Right forelimb (tissue), 1 donor: ENCODE results near the gene CDC7.

Experiments used
- DNase-seq: peaks from one replicate; pipeline ENCODE4 v3.0.0-alpha.2; 2018

CDC7 gene

DNA sequence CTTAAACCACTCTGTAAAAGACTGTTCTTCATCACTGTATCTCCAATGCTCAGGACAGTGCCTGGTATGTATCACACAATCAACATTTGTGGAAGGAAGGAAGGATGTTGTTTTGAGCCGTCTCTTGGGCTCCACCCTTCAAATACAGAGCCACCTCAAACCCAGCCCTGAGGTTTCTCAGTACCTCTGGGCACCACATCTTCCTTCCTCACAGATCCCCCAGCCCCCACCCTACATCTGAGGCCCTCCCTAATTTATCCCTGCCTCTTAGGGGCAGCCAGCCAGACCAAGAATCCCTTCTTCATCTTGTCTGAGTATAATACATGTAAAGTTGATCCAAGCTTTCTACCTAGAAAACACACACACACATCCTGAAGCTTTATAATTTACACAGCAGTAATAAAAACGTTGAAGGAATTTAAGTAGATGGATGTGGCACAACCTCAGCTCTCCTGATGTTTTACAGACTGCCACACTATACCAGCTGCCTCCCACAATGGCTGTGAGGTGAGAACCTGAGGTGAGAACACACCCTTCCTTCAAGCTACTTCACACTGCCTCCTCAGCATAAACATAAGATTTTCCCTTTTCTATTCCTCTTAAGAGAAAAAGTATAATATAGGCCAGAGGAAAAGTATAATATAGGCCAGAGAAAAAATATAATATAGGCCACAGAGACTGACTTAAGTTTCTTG is 48.5 kb downstream of the CDC7 start:
- DNase-seq = no peak

- DNase-seq = no peak
These were observed 50.3 kb downstream of the CDC7 start for GRCh38 chr1:91550961-91551360.

DNA sequence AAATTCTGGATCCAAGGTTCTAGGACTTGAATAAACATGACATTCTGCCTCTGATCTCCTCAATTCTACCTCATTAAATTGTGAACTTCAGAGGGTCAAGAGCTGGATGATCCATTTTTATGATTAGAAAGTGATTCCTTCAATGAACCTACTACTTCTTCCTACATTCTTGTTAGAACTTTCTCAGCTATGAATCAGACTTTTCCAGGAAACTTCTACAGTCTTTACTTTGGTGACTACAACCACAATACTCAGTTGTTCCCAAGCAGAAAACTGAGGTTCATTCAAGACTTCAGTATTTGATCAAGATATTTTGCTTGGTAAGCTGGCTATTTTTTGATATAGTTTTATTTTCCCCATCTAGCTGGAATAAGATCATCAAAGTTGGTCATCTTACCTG is 51.4 kb downstream of the CDC7 start:
- no peak for DNase-seq

DNA sequence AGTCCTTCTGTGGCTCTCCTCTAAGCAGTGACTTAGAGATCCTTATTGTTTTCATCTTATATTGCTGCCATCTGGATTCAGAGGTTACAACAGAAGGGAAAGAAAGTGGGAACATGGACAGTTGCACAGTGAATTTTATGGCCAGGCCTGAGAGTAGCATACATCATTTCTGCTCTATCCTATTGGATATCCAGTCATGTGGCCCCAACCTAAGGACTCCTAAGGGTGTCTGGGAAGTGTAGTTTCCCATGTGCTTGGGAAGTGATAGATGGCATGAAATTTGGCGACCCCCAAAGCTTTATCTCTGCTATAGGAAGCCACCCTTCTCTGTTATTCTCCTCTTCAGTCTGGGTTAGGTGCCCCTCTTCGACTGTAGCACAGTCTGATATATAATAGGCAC is 51.9 kb downstream of the CDC7 start:
- DNase-seq = no peak

- DNase-seq = no peak
These were observed 52.5 kb downstream of the CDC7 start for GRCh38 chr1:91553177-91553591.

- no peak for DNase-seq
These were observed 54.6 kb downstream of the CDC7 start for GRCh38 chr1:91555074-91555730.

- DNase-seq = no peak
These were observed 55.3 kb downstream of the CDC7 start for GRCh38 chr1:91555821-91556531.

DNA sequence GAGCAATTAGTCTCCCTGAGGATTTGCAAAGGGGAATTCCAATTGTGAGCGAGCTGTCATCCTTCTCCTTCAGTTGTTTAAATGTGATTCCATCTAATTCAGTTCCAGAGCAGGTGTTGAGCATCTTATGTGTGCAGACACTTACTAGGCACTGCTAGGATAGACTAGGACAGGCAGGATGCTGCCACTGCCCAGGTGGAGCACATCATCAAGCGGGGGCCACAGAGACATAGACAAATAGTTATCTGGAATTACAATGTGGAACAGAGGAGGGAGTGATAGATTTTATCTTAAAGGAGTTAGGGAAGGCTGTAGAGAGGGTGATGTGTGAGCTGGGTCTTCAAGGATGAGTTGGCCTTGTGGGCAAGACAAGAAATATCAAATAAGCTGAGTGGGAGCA is 55.9 kb downstream of the CDC7 start:
- no peak for DNase-seq

GRCh38 chr1:91557039-91557690 is 56.5 kb downstream of the CDC7 start:
- no peak for DNase-seq

GRCh38 chr1:91557826-91558225 is 57.2 kb downstream of the CDC7 start:
- no peak for DNase-seq

GRCh38 chr1:91559046-91559750 is 58.5 kb downstream of the CDC7 start:
- no peak for DNase-seq

GRCh38 chr1:91559838-91560565 is 59.4 kb downstream of the CDC7 start:
- DNase-seq = no peak

DNA sequence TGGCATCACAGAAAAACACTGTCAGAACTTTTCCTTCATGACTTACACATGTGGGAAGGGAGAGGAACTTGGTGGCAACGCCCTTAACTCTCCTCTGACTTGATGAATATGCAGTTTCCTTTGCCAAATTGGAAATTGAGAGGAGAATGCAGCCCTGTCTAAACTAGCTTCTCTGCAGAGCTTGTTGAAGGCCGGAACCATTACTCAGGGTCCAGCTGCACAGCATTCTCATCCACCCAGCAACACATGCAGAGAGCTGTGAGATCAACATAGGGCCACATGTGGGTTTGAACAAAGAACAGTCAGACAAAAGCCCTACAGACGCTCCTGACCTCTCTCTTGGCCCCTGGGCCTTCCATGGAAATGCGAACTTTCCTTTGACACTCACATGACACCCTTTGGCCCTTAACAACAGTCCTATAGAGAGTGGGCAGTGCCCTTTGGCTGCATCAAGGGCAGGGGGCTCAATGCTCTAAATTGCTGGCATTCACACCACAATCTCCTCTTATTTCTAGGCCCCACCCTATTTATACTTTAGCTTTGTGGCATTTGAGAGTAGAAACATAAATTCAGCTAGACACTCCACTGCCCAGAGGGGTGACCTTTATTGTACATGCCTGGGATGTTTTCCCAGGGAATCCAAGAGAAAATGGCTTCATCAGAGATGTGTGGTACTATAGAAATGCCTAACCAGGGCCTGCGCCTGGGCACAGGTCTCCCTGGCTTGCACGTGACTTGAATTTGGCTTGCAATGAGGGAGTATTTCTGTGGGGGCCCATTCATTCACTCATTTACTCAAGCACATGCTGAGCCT is 64.4 kb downstream of the CDC7 start:
- no peak for DNase-seq

DNA sequence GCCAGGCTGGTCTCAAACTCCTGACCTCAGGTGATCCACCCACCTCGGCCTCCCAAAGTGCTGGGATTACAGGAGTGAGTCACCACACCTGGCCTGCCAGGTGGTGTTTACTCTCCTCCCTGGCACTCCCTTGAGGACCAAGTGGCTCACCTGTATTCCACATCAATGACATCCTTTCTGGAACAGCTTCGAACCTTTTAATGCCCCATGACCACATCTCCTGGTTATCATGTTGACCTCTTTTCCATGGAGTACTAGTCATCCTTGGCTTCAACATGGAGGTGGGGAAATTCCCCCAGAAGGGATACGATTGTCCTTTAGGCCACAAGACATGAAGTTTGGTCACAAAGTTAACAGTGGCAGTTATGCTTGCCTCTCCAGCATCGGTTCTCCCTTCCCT is 66.9 kb downstream of the CDC7 start:
- DNase-seq = no peak

GRCh38 chr1:91568261-91568660 is 67.6 kb downstream of the CDC7 start:
- DNase-seq = no peak

- DNase-seq = no peak
These were observed 68.9 kb downstream of the CDC7 start for GRCh38 chr1:91569411-91570119.

DNA sequence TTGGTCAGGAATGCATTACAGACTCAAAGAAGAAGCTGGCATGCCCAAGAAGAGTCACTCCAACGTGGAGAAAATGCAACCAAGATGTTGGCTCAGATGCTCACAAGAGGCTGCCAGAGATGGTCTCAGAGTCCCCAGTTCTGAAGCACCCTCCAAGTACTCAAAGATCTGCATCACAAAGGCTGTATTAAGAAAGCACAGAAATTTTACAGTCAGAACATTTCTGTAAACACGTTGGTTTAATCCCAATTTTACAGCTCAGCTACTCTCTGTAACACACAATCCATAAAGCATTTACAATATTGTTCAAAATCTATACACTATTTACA is 69.4 kb downstream of the CDC7 start:
- no peak for DNase-seq

- DNase-seq = no peak
These were observed 71.4 kb downstream of the CDC7 start for GRCh38 chr1:91572044-91572443.
